T-cell (primary cell): ENCODE data around the gene PPP2R3B. TPM values are rescaled to one million over a fixed set of nuclear protein-coding genes. Genes with fewer than 3 reads are reported as not detected.
A peak's percentile ranks its signal among the peaks of the same experiment; 100 is the strongest.

ENCODE experiments used
- ATAC-seq, 4 experiments: fragments of 200-7000 bp in 3 of 4; fragments of 150-1000 bp in 1 of 4; cut with Tn5 transposase; replicated peaks in 1 of 4; 1 replicate in 3 of 4; 2 replicates in 1 of 4; pipeline ENCODE4 v1.10.0; 2021; ENCODE audit warnings: moderate library complexity in 3 of 4, mild to moderate bottlenecking in 2 of 4, moderate number of reproducible peaks in 1 of 4
- CTCF ChIA-PET, 2 donors: fragments of 300-600 bp; sonication (Branson Sonifier 250); formaldehyde crosslinking; loops; one replicate each; lab custom pipeline; 2022; ENCODE audit warnings: antibody characterized with exemption in 2 of 2; lab: Charles Lee
- POLR2A ChIA-PET, 2 donors: fragments of 300-600 bp; sonication (Branson Sonifier 250); formaldehyde crosslinking; loops; one replicate each; lab custom pipeline; 2022; ENCODE audit warnings: antibody characterized with exemption in 2 of 2; lab: Charles Lee
- DNase-seq, 35 experiments: peaks; one replicate each; pipeline versions ENCODE4 v3.0.0 to v3.0.0-alpha.2; 2013 to 2023
- H3K27ac ChIP-seq: one replicate; pipeline ENCODE4 v1.5.1; 2013; ENCODE audit warnings: low read length
- H3K27me3 ChIP-seq, 2 experiments: replicated peaks in 1 of 2; 1 replicate in 1 of 2; 2 replicates in 1 of 2; pipeline versions ENCODE4 v1.6.1 to v1.7.0; 2013; ENCODE audit warnings: low read length in 1 of 2, mixed read lengths in 1 of 2; ENCODE audit not compliant: control insufficient read depth in 2 of 2, insufficient read depth in 2 of 2; ENCODE audit errors: extremely low read depth in 1 of 2
- H3K36me3 ChIP-seq, 2 donors: 1 replicate in 1 of 2; 2 replicates in 1 of 2; pipeline versions ENCODE4 v1.6.1 to v1.7.0; 2013; ENCODE audit warnings: low read length in 1 of 2; ENCODE audit not compliant: control insufficient read depth in 2 of 2, insufficient read depth in 1 of 2; ENCODE audit errors: extremely low read depth in 1 of 2
- H3K4me1 ChIP-seq, 2 experiments: 1 replicate in 1 of 2; 2 replicates in 1 of 2; pipeline versions ENCODE4 v1.6.1 to v1.7.0; 2013; ENCODE audit warnings: low read length in 2 of 2, mixed read lengths in 1 of 2; ENCODE audit not compliant: insufficient read depth in 2 of 2, control insufficient read depth in 1 of 2; ENCODE audit errors: extremely low read depth in 1 of 2
- H3K4me3 ChIP-seq, 2 donors: 1 replicate in 1 of 2; 2 replicates in 1 of 2; pipeline versions ENCODE4 v1.5.1 to v1.7.0; 2013; ENCODE audit warnings: mild to moderate bottlenecking in 2 of 2, low read length in 1 of 2, moderate library complexity in 1 of 2; ENCODE audit not compliant: control insufficient read depth in 1 of 2; ENCODE audit errors: extremely low read depth in 1 of 2
- H3K9me3 ChIP-seq: 2 replicates; pipeline ENCODE4 v1.7.0; 2013
- H3K27ac Mint-ChIP-seq, 2 donors: one replicate each; pipeline ENCODE4 v1.8.0; 2020 to 2021; ENCODE audit warnings: mild to moderate bottlenecking in 2 of 2, mixed read lengths in 2 of 2
- H3K27me3 Mint-ChIP-seq, 2 donors: one replicate each; pipeline ENCODE4 v1.8.0; 2021 to 2022; ENCODE audit warnings: mixed read lengths in 2 of 2
- H3K36me3 Mint-ChIP-seq: one replicate; pipeline ENCODE4 v1.8.0; 2021; ENCODE audit warnings: mixed read lengths
- H3K4me1 Mint-ChIP-seq, 3 donors: one replicate each; pipeline ENCODE4 v1.8.0; 2020 to 2022; ENCODE audit warnings: mixed read lengths in 3 of 3, mild to moderate bottlenecking in 1 of 3
- H3K4me3 Mint-ChIP-seq, 3 donors: one replicate each; pipeline ENCODE4 v1.8.0; 2020 to 2022; ENCODE audit warnings: mild to moderate bottlenecking in 3 of 3, mixed read lengths in 3 of 3, moderate library complexity in 3 of 3
- H3K9me3 Mint-ChIP-seq, 3 donors: one replicate each; pipeline ENCODE4 v1.8.0; 2020 to 2022; ENCODE audit warnings: mixed read lengths in 3 of 3
- WGBS: methylation state at CpG from one replicate; pipeline ENCODE4 v1.1.5; 2013; ENCODE audit warnings: missing lambda C conversion rate; ENCODE audit not compliant: insufficient coverage; 5-methylcytosine and 5-hydroxymethylcytosine counted together
- total RNA-seq, 35 experiments: library from RNA in 6 of 35; stranded (reverse) in 6 of 35; fragments of 120-200 nt in 1 of 35; gene quantifications; one replicate each; pipeline versions ENCODE4 v1.2.1 to v1.2.4 and lab custom pipeline; 2013 to 2026

Gene PPP2R3B
- total RNA-seq, 5 donors from 2014 or later (not counting 1 experiment from before 2014, with no cell fraction given) = 30.5 to 56.5 (median 46.6) TPM

DNA sequence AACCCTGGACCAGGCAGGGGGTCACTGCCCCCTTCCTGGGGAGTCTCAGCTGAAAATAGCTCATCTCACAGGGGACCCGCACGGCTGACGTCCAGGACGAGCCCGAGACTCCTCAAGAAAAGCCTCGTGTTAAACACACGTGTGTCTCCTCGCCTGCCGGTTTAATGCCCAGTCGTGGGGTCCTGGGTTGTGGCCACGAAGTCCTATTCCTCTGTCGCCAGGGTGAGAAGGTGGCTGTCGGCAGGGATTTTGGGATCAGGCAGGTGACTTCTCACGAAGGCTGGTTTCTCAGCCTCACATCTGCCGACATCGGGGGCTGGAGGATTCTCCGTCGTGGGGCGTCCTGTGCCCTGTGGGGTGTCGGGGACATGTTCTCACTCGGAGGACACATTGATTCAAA is 44.3 kb upstream of the PPP2R3B start:
- ATAC-seq (no peak), DNase-seq (no peak)
- ChIA-PET CTCF (no interaction called here), POLR2A (no interaction called here)
- no peak overlapping the region for H3K4me3 Mint-ChIP-seq
- Histone ChIP-seq H3K4me1 (peaks cover 0 to 7% of the 10 kb centered on the region in 2 experiments), H3K36me3 (no peaks in the 10 kb centered on the region), H3K4me3 (no peak overlapping the region), H3K27me3 (peaks cover 0 to 39% of the 10 kb centered on the region in 2 experiments), H3K27ac (no peak overlapping the region), H3K9me3 (no peaks in the 10 kb centered on the region)
- H3K9me3 Mint-ChIP-seq = peaks cover 0 to under 1% (median 0%) of the 10 kb centered on the region in 3 donors
- peaks cover 4 to 8% (median 6%) of the 10 kb centered on the region in 3 donors for H3K4me1 Mint-ChIP-seq
- no peak overlapping the region for H3K27ac Mint-ChIP-seq
- 84% methylated on average over 15 of the region's 21 CpGs for WGBS
- peaks cover 14 to 34% of the 10 kb centered on the region in 2 donors for H3K27me3 Mint-ChIP-seq
- H3K36me3 Mint-ChIP-seq = no peaks in the 10 kb centered on the region

DNA sequence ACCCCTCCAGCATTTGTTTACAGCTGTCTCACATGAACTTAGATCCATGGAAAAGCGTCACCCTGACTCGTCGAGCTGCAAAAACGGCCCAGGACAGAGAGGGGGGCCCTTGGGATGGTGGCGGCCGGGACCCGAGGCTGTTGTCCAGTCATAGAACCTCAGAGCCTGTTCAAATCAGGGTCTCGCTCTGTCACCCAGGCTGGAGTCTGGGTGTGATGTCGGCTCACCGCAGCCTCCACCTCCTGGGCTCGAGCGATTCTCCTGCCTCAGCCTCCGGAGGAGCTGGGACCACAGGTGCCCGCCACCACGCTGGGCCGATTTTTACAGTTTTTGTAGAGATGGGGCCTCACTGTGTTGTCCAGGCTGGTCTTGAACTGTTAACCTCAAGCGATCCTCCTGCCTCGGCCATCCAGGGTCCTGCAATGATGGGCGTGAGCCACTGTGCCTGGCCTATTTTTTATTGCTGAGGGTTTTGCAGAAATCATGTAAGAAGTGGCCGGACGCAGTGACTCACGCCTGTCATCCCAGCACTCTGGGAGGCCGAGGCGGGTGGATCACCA is 42.6 kb upstream of the PPP2R3B start:
- Mint-ChIP-seq H3K4me3 (no peak overlapping the region), H3K36me3 (no peaks in the 10 kb centered on the region), H3K9me3 (no peaks in the 10 kb centered on the region), H3K27ac (no peak overlapping the region), H3K27me3 (peaks cover 14 to 39% of the 10 kb centered on the region in 2 donors), H3K4me1 (peaks cover 4 to 8% (median 4%) of the 10 kb centered on the region in 3 donors)
- WGBS = 94% methylated on average over 19 of the region's 24 CpGs
- CTCF ChIA-PET = no interaction called here
- no peak overlapping the region for H3K4me3 ChIP-seq
- no peak overlapping the region for H3K27ac ChIP-seq
- POLR2A ChIA-PET = no interaction called here
- H3K4me1 ChIP-seq = peaks cover 0 to 7% of the 10 kb centered on the region in 2 experiments
- H3K9me3 ChIP-seq = no peaks in the 10 kb centered on the region
- DNase-seq = no peak
- peaks cover 0 to 53% of the 10 kb centered on the region in 2 experiments for H3K27me3 ChIP-seq
- H3K36me3 ChIP-seq = no peaks in the 10 kb centered on the region
- no peak for ATAC-seq

DNA sequence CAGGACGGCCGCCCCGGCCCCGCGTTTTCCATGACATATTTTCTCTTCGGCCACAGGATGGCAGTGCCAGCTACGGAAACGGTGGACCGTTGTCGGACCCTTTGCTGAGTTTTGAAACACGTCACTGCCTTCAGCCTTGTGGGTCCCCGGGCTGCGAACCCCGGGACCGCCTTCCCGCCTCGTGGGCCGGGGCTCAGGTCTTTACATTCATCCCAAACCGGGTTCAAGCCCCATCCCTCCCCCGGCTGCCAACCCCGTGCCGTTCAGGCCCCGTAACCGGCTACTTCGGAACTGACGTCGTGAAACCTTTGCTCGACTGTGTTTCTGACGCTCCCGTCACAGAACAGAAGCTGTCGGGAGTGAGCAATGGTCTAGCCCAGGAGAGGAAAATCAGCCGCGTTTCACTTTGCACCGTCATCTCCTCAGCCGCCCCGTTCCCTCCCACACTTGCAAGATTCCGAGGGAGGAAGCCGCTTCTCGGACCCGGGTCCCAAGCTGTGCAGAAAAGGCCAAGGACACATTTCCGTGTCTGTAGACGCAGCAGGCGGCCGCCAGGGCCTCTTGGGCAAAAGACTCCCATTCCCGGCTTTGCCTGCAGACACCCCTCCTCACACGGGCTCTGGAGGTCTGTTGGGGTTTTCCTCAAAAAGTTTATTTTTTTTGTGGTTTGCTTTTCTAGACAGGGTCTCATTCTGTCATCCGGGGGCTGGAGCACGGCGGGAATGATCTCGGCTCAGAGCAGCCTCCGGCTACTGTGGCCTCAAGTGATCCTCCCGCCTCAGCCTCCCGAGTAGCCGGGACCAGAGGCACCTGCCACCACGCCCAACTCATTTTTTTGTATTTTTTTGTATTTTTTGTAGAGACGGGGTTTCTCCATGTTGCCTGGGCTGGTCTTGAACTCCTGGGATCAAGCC is 41.4 kb upstream of the PPP2R3B start:
- H3K36me3 ChIP-seq = no peaks in the 10 kb centered on the region
- 9% methylated on average over 42 of the region's 56 CpGs for WGBS
- ChIA-PET CTCF (no interaction called here), POLR2A (no interaction called here)
- peaks cover 0 to 52% of the 10 kb centered on the region in 2 experiments for H3K27me3 ChIP-seq
- peaks cover 14 to 44% of the 10 kb centered on the region in 2 donors for H3K27me3 Mint-ChIP-seq
- H3K4me1 Mint-ChIP-seq = peaks cover 4 to 8% (median 4%) of the 10 kb centered on the region in 3 donors
- H3K36me3 Mint-ChIP-seq = no peaks in the 10 kb centered on the region
- no peak overlapping the region for H3K27ac ChIP-seq
- no peak overlapping the region for H3K27ac Mint-ChIP-seq
- no peaks in the 10 kb centered on the region for H3K9me3 Mint-ChIP-seq
- H3K4me3 ChIP-seq = peak overlapping the region in 1 of 2 donors; percentile 38
- no peak for DNase-seq
- peak overlapping the region; percentile 28 to 59 (median 55) for H3K4me3 Mint-ChIP-seq
- H3K4me1 ChIP-seq = peaks cover 0 to 7% of the 10 kb centered on the region in 2 experiments
- no peak for ATAC-seq
- H3K9me3 ChIP-seq = no peaks in the 10 kb centered on the region

DNA sequence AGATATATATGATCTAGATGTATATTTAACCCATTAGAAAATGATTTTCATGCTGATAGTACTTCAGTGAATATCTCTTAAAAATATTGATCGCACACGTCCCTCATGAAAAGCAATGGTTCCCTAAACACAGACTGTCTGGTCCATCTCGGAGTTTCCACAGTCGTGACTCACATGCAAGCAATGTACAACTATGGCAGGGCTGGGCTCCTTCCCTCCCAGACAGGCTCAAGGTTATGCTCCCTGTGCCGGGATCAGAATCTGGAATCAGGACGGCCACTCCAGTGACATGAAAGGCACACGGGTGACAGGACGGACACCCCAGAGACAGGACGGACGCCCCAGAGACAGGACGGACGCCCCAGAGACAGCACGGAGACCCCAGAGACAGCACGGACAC is 40.2 kb upstream of the PPP2R3B start:
- WGBS = 87% methylated on average over 10 of the region's 14 CpGs
- no peak overlapping the region for H3K4me3 ChIP-seq
- ChIA-PET POLR2A (no interaction called here), CTCF (no interaction called here)
- no peak for DNase-seq
- Mint-ChIP-seq H3K9me3 (no peaks in the 10 kb centered on the region), H3K36me3 (no peaks in the 10 kb centered on the region), H3K27me3 (peaks cover 14 to 44% of the 10 kb centered on the region in 2 donors), H3K27ac (no peak overlapping the region), H3K4me3 (peak overlapping the region in 1 of 3 donors; percentile 48), H3K4me1 (peaks cover 4 to 9% (median 4%) of the 10 kb centered on the region in 3 donors)
- H3K27me3 ChIP-seq = peaks cover 0 to 52% of the 10 kb centered on the region in 2 experiments
- H3K36me3 ChIP-seq = no peaks in the 10 kb centered on the region
- H3K27ac ChIP-seq = no peak overlapping the region
- H3K9me3 ChIP-seq = no peaks in the 10 kb centered on the region
- H3K4me1 ChIP-seq = peaks cover 0 to 7% of the 10 kb centered on the region in 2 experiments
- no peak for ATAC-seq

GRCh38 chrX:425056-425455 is 38.3 kb upstream of the PPP2R3B start:
- Mint-ChIP-seq H3K4me3 (no peak overlapping the region), H3K36me3 (no peaks in the 10 kb centered on the region), H3K9me3 (no peaks in the 10 kb centered on the region), H3K4me1 (peaks cover 4 to 9% (median 4%) of the 10 kb centered on the region in 3 donors), H3K27ac (no peak overlapping the region), H3K27me3 (peaks cover 14 to 32% of the 10 kb centered on the region in 2 donors)
- H3K36me3 ChIP-seq = no peaks in the 10 kb centered on the region
- H3K4me3 ChIP-seq = no peak overlapping the region
- CTCF ChIA-PET = no interaction called here
- ATAC-seq = no peak
- no peak overlapping the region for H3K27ac ChIP-seq
- H3K27me3 ChIP-seq = peaks cover 0 to 54% of the 10 kb centered on the region in 2 experiments
- no peaks in the 10 kb centered on the region for H3K9me3 ChIP-seq
- no peak for DNase-seq
- POLR2A ChIA-PET = no interaction called here
- WGBS = 85% methylated on average over 9 of the region's 20 CpGs
- H3K4me1 ChIP-seq = peaks cover 0 to 7% of the 10 kb centered on the region in 2 experiments

GRCh38 chrX:421646-422391 is 35.1 kb upstream of the PPP2R3B start:
- Mint-ChIP-seq H3K36me3 (no peaks in the 10 kb centered on the region), H3K4me1 (peaks cover 0 to 2% (median 0%) of the 10 kb centered on the region in 3 donors), H3K9me3 (no peaks in the 10 kb centered on the region), H3K4me3 (no peak overlapping the region), H3K27me3 (peaks cover 2 to 16% of the 10 kb centered on the region in 2 donors), H3K27ac (no peak overlapping the region)
- ChIA-PET POLR2A (no interaction called here), CTCF (no interaction called here)
- Histone ChIP-seq H3K27me3 (peaks cover 0 to 28% of the 10 kb centered on the region in 2 experiments), H3K9me3 (no peaks in the 10 kb centered on the region), H3K4me3 (no peak overlapping the region), H3K36me3 (no peaks in the 10 kb centered on the region), H3K4me1 (no peaks in the 10 kb centered on the region), H3K27ac (no peak overlapping the region)
- WGBS = 44% methylated on average over 34 of the region's 40 CpGs
- DNase-seq = no peak
- no peak for ATAC-seq
